T-helper 1 cell treated with Interleukin-12 subunit alpha and Interleukin-12 subunit beta and Interleukin-4 antibody, amounts not matched to agents 30 ng/mL and 1 ng/mL, for 36 hours (primary cell): ENCODE results near the gene ACSF3. TPM values are rescaled to one million over a fixed set of nuclear protein-coding genes. Genes with fewer than 3 reads are reported as not detected.
"Not testable (repeated sequence)": the region's sequence is repeated elsewhere in the genome, so short reads cannot be mapped to it uniquely, and the experiment has no call there.

Experiments
- intact Hi-C: fragments of 100-400 bp; cut with micrococcal nuclease; formaldehyde crosslinking; loops from one replicate; pipeline ENCODE4 v1.15.1; 2024
- total RNA-seq: library from RNA; stranded (reverse); gene quantifications from 2 replicates; pipeline ENCODE4 v1.2.3, GENCODE V29; 2022

ACSF3 gene
- total RNA-seq, 1 donor from 2014 or later = 58.6 TPM

DNA sequence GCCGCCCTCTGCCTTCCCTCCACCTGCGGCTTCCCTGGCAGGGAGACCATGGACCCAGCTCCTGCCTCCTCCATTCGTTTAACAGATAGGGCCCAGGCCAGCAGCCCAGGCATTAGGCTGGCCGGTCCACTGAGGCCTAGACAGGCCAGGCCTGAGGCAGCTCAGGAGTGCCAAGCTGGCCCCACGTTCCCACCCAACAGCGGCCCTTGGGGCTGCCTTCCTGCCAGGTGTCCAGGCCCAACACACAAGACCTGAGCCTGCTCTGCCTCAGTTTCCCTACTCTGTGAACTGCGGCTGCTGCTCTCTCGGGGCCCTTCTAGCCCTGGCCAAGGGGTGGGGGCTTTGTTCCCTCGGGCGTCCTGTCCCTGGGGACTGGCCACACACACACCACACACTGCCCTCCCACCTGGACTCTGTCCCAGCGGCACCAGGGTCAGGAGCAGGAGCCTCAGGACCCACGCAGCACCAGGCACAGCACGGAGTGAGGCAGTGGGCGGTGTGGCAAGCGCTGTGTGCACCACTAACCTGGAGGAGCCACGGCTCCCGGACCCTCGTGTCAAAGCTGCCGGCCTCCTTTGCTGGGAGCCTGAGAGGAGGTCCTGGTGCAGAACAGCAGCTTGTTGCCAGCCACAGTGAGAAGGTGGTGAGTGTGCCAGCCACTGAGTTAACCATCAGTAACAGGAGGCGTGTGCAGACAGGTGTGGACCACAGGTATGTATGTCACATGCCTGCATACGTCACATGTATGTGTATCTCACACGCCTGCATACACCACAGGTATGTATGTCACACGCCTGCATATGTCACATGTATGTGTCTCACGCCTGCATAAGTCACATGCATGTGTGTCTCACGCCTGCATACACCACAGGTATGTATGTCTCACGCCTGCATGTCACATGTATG lies 63.3 kb downstream of the ACSF3 start:
- intact Hi-C loops = no loop called here

GRCh38 chr16:89157778-89158177 lies 64.1 kb downstream of the ACSF3 start:
- intact Hi-C loops = no loop called here

- intact Hi-C loops = no loop called here
These were observed 65.6 kb downstream of the ACSF3 start for GRCh38 chr16:89159066-89159849.

DNA sequence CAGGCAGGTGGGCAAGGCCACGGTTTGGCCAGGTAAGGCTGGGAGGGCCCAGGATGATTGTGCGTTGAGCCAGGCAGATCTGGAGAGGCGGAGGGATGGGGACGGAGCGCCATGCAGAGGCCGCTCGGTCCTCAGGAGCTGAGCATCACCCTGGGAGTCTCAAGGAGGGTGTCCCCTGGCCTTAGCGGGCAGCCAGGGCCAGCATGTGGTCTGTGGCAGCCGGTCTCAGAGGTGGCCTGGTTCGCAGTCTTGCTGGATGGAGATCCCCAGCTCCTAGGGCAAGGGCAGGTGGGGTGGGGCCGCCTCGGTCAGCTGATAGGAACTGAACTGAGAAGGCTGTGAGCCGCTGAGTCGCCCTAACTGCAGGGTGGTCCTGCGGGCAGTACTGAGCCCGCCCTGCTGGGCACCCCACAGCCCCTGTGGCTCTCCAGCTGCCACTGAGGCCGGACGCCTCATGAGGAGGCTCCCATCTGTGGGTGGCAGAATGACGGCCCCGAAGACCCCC lies 66.2 kb downstream of the ACSF3 start:
- intact Hi-C loops = no loop called here

DNA sequence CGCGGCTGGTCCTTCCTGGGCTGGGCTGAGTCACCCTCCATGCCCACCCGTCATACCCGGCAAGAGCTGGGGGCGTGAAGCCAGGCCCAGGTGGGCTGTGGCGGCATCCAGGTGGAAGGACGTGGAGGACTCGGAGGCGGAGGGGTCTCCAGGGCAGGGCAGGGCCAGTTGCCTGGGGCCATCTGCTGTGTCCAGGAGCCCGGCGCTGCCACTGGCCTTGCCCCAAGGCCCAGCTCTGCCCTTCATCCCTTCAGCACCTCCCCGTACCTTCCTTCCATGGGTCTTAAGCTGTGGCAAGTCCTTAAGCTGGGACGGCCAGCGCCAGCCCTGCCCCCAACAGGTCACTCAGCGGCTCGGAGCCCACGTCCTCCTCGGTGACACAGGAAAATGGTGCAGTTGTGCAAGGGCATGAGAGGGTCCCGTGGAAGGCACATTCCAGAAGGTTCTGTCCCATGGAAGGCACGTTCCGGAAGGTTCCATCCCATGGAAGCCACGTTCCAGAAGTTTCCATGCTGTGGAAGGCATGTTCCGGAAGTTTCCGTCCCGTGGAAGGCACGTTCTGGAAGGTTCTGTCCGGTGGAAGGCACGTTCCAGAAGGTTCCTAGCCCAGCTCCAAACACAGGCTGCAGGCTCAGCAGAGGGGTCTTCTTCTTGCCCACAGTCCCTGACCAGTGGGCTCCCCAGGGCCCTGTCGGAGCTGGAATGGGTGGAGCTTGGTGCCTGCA lies 67.5 kb downstream of the ACSF3 start:
- intact Hi-C loops = no loop called here

DNA sequence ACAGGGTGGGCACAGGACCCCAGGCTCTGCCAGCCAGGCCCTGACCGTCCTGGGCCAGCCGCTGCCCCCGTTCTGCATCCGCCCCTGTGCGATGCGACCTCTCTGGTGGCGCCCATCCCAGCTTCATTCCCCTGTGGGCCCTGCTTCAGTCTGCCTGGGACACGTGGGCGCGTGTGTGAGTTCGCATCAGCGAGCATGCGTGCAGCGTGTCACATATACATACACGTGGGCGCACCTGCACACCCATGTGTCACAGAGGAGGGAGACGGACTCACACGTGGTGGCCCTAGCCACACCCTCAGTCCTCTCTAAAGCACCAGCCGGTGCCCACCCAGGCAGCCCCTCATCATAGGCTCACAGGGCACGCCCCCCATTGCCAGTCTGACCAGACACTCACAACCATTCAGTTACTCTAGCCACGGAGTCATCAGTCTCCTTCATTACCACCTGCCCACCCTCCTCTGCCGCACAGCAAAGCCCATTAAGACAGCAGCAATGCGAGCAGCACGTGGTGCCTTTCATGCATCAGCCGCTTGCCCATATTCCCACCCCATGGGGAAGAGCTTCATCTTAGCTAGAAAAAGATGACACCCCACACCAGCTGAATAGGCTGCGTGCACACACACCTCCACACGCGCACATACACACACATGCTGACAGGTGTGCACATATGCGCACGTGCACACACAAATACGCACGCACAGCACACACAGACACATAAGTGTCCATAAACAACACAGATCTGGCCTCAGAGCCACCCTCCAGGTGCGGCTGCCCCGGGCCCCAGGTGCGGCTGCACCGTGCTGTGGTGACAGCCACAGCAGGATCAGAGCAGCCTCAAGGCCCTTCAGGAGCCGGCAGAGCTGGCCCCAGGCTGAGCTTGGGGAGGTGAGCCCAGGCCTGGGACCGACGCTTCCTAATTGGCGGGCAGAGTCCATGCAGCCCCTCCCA lies 68.4 kb downstream of the ACSF3 start:
- intact Hi-C loops = no loop called here

DNA sequence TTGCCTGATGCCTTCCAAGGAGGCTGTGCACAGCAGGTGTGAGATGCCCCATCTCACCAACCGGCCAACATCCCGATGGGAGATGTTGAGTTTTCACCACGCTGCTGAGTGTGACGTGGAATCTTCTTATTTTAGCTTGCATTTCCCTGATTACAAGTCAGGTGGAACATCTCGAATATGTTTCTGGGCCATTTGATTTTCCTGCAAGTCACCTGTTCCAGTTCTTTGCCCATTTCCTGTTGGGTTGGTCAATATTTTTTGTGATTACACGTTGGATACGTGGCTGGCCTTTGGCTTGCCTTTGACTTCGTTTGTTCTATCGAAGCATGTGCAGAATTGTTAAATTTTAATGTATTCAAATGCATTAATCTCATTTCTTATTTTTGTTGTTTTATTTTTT lies 69.6 kb downstream of the ACSF3 start:
- intact Hi-C loops = no loop called here

GRCh38 chr16:89164436-89164835 lies 70.8 kb downstream of the ACSF3 start:
- intact Hi-C loops = no loop called here

DNA sequence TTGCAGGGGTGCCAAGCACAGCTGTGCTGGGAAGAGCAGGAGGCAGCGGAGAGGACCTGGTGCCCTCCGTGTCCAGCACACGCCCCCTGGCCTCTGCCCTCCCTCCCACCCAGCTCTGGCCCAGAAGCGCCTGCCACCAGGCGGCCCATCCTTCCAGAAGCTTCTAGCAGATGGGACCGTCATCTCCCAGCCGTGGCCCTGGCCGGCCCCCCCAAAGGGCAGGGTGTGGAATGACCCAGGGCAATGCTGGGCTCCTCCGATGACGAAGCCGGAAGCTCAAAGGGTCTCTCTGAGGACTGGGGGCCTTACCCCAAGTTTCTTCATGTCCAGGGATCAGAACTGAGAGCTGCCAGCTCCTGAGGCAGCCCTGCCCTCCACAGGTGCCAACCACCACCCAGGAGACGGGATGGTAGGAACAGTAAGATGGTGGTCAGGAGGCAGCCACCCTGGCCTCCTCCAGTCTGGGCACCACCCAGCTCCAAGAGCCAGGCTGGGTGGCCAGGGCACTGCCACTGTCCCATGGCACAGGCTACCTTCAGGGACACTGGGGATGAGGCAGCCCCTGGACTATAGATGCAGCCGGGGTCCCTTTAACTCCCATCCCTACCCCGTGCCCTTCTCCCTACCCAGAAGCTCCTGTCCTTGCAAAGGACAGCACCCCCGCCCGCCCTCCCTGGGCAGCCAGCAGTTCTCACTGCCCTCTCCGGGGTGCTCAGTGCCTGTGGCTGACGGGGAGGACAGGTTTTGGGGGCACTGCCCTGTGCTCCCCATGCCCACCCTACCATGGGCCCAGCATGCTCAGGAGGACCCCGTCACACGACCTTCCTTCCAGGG lies 71.4 kb downstream of the ACSF3 start:
- intact Hi-C loops = no loop called here

- intact Hi-C loops = not testable (repeated sequence)
These were observed 72.0 kb downstream of the ACSF3 start for GRCh38 chr16:89165681-89165979.

- intact Hi-C loops = loop anchor here (1.0 to 2.0 kb wide), 3 partner anchors 225 to 430 kb away; no protein-coding TSS in a partner anchor
These were observed 73.2 kb downstream of the ACSF3 start for GRCh38 chr16:89166696-89167424.

- intact Hi-C loops = loop anchor here (1.0 to 2.0 kb wide), 3 partner anchors 225 to 431 kb away; no protein-coding TSS in a partner anchor
These were observed 73.8 kb downstream of the ACSF3 start for GRCh38 chr16:89167425-89167941.

- intact Hi-C loops = loop anchor here (1.0 kb wide), 1 partner anchor 425 kb away; no protein-coding TSS in a partner anchor
These were observed 74.9 kb downstream of the ACSF3 start for GRCh38 chr16:89168381-89169189.

GRCh38 chr16:89169778-89170177 lies 76.1 kb downstream of the ACSF3 start:
- intact Hi-C loops = loop anchor here (2.0 kb wide), 1 partner anchor 71 kb away; no protein-coding TSS in a partner anchor

- intact Hi-C loops = loop anchor here (1.0 to 2.0 kb wide), 11 partner anchors 17 to 718 kb away; partner anchors contain the start of gene TRAPPC2L
These were observed 76.9 kb downstream of the ACSF3 start for GRCh38 chr16:89170346-89171215.
